ENCODE results near the gene GABRA4. TPM values are rescaled to one million over a fixed set of nuclear protein-coding genes. Genes with fewer than 3 reads are reported as not detected.

The GABRA4 gene
- 0.50 and 1.5 TPM in 2 replicates for total RNA-seq (2014; rRNA removed; shearing (Covaris generic))
- 0.61 and 1.9 TPM in 2 replicates for polyA plus RNA-seq (2016; fragmentation: Nextera tagmentation; extraction: Ambion mirVana)
- long read RNA-seq, full-length matches to known transcripts, result 1 of 1 reads
- long read RNA-seq, partial matches to known transcripts, result 0 of 1 reads
- long read RNA-seq, other reads (novel, unspliced or antisense), result 0 of 1 reads

DNA sequence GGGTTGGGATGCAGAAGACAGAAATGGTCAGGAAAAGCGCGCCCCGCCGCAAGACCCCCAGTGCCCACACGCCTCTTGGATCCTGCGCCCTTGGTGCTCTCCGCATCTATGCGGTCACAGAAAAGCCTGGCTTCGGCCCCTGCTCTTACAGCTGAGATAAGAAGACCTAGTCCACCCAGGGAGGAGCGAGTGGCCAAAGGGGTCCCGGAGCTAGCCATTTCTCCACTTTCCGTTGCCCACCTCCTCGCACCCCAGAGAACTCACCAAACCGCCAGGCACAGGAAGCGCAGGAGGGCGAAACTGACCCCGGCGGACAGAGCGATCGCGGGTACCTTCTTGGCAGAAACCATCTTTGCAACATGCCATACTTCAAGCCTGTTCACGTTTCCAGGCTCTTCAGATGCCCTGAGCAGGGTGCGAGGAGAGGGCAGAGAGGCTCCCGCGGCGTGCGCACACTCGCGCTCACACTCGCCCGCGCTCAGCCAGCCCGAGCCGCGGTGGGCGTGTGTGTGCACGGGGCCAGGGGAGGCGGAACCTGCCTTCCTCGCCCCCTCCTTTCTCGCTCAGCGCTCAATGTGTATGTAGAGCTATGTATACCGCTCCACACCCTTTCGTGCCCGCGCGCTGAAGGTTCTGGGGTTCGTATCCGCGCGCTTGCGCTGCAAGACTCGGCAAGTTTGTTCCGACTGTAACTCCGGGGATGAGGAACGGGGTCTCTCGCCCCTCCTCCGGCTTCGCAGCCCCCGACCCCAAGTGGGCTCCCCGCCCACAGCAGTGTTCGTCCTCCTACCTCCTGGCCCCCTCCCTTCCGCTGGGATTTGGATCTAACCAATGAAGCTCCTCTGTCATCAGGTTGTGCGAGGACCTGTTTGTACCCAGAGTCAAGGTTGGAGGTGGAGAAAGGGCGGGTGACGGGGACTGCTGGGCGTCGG lies at the start of gene GABRA4:
Gene GABRA4 (minus strand): TSS at position 507 of the 932 bp plus-strand sequence. CDS start 157 bp downstream, at position 350.
- Histone ChIP-seq H3F3A (replicated peaks; ENCODE audit: low read depth) (no peaks in the 10 kb centered on the region), H3K36me3 (ENCODE audit: insufficient read depth) (no peaks in the 10 kb centered on the region), H3K9me2 (ENCODE audit: insufficient read depth) (no peaks in the 10 kb centered on the region), H3K4me1 (ENCODE audit: insufficient read depth) (peaks cover 7% of the 10 kb centered on the region), H4K20me1 (replicated peaks; ENCODE audit: insufficient read depth) (no peaks in the 10 kb centered on the region), H3K4me2 (peak within 1 kb of the TSS; percentile 94), H2AFZ (peak within 1 kb of the TSS; percentile 100), H3K27ac (ENCODE audit: low read depth) (no peak within 1 kb of the TSS), H3K79me2 (replicated peaks; ENCODE audit: insufficient read depth) (no peaks in the 10 kb centered on the region), H3K27me3 (ENCODE audit: insufficient read depth) (peaks cover 66% of the 10 kb centered on the region), H3K4me3 (peak within 1 kb of the TSS; percentile 95)
- TF ChIP-seq NANOG (IDR thresholded peaks at IDR 0.05; ENCODE audit: borderline replicate concordance), result no peak
- peak; percentile 62 for TF ChIP-seq EZH2 (IDR thresholded peaks at IDR 0.05; ENCODE audit: low read depth, unreplicated experiment)
- TF ChIP-seq EZH2phosphoT487 (IDR thresholded peaks at IDR 0.05; ENCODE audit: unreplicated experiment), result peak; percentile 41
- Mint-ChIP-seq H3K36me3 (ENCODE audit: low read depth) (no peaks in the 10 kb centered on the region; the same call in 2 of the 3 replicates), H3K4me1 (peaks cover 14% of the 10 kb centered on the region), H3K27me3 (ENCODE audit: insufficient read depth, low read depth, poor library complexity) (peaks cover 45% of the 10 kb centered on the region), H3K4me3 (peak within 1 kb of the TSS; percentile 87), H3K27ac (no peak within 1 kb of the TSS), H3K9me3 (no peaks in the 10 kb centered on the region)
- ATAC-seq (peak; percentile 91), DNase-seq (ENCODE audit: low spot score) (peak; percentile 67)

DNA sequence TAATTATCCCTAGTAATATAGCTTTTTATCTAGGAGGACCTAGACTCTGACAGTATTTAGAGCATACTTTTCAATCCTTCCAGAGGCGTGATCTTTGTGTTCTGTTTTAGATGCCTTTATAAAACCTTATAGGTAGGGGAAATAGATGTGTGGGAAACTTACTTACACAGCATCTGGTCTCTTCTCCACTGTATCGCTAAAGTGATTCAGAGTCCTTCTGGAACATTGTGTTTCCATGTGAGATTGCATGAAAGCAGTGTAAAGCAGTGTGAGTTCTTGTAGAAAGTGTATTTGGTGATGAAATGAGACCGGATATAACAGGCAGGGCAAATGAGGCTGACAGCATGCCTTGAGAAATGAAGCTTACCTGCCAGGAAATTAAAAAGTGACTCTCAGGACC lies 47.4 kb upstream of the GABRA4 start:
- Mint-ChIP-seq H3K9me3 (no peaks in the 10 kb centered on the region), H3K27me3 (ENCODE audit: insufficient read depth, low read depth, poor library complexity) (no peaks in the 10 kb centered on the region), H3K27ac (no peak overlapping the region), H3K4me3 (no peak overlapping the region), H3K36me3 (ENCODE audit: low read depth) (no peaks in the 10 kb centered on the region), H3K4me1 (0 out of 3 replicates have a peak, but pooled peaks cover 2% of the 10 kb centered on the region)
- no peak overlapping the region for H3K27ac ChIP-seq (ENCODE audit: low read depth)
- H3K4me2 ChIP-seq, result no peak overlapping the region
- H3K9me2 ChIP-seq (ENCODE audit: insufficient read depth), result no peaks in the 10 kb centered on the region
- H3K4me3 ChIP-seq, result no peak overlapping the region
- H3K36me3 ChIP-seq (ENCODE audit: insufficient read depth), result no peaks in the 10 kb centered on the region
- no peak for DNase-seq (ENCODE audit: low spot score)
- H3F3A ChIP-seq (replicated peaks; ENCODE audit: low read depth), result no peaks in the 10 kb centered on the region
- H3K79me2 ChIP-seq (replicated peaks; ENCODE audit: insufficient read depth), result no peaks in the 10 kb centered on the region
- TF ChIP-seq POLR2AphosphoS5 (IDR thresholded peaks at IDR 0.05; ENCODE audit: low read depth) (no peak), JUNB (IDR thresholded peaks at IDR 0.05; ENCODE audit: unreplicated experiment) (no peak)
- TF ChIP-seq, protein P1, sequence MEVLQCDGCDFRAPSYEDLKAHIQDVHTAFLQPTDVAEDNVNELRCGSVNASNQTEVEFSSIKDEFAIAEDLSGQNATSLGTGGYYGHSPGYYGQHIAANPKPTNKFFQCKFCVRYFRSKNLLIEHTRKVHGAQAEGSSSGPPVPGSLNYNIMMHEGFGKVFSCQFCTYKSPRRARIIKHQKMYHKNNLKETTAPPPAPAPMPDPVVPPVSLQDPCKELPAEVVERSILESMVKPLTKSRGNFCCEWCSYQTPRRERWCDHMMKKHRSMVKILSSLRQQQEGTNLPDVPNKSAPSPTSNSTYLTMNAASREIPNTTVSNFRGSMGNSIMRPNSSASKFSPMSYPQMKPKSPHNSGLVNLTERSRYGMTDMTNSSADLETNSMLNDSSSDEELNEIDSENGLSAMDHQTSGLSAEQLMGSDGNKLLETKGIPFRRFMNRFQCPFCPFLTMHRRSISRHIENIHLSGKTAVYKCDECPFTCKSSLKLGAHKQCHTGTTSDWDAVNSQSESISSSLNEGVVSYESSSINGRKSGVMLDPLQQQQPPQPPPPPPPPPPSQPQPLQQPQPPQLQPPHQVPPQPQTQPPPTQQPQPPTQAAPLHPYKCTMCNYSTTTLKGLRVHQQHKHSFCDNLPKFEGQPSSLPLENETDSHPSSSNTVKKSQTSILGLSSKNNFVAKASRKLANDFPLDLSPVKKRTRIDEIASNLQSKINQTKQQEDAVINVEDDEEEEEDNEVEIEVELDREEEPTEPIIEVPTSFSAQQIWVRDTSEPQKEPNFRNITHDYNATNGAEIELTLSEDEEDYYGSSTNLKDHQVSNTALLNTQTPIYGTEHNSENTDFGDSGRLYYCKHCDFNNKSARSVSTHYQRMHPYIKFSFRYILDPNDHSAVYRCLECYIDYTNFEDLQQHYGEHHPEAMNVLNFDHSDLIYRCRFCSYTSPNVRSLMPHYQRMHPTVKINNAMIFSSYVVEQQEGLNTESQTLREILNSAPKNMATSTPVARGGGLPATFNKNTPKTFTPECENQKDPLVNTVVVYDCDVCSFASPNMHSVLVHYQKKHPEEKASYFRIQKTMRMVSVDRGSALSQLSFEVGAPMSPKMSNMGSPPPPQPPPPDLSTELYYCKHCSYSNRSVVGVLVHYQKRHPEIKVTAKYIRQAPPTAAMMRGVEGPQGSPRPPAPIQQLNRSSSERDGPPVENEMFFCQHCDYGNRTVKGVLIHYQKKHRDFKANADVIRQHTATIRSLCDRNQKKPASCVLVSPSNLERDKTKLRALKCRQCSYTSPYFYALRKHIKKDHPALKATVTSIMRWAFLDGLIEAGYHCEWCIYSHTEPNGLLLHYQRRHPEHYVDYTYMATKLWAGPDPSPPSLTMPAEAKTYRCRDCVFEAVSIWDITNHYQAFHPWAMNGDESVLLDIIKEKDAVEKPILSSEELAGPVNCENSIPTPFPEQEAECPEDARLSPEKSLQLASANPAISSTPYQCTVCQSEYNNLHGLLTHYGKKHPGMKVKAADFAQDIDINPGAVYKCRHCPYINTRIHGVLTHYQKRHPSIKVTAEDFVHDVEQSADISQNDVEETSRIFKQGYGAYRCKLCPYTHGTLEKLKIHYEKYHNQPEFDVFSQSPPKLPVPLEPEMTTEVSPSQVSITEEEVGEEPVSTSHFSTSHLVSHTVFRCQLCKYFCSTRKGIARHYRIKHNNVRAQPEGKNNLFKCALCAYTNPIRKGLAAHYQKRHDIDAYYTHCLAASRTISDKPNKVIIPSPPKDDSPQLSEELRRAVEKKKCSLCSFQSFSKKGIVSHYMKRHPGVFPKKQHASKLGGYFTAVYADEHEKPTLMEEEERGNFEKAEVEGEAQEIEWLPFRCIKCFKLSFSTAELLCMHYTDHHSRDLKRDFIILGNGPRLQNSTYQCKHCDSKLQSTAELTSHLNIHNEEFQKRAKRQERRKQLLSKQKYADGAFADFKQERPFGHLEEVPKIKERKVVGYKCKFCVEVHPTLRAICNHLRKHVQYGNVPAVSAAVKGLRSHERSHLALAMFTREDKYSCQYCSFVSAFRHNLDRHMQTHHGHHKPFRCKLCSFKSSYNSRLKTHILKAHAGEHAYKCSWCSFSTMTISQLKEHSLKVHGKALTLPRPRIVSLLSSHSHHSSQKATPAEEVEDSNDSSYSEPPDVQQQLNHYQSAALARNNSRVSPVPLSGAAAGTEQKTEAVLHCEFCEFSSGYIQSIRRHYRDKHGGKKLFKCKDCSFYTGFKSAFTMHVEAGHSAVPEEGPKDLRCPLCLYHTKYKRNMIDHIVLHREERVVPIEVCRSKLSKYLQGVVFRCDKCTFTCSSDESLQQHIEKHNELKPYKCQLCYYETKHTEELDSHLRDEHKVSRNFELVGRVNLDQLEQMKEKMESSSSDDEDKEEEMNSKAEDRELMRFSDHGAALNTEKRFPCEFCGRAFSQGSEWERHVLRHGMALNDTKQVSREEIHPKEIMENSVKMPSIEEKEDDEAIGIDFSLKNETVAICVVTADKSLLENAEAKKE (CRISPR knock-in tag; IDR thresholded peaks at IDR 0.05), result no peak
- no peaks in the 10 kb centered on the region for H3K4me1 ChIP-seq (ENCODE audit: insufficient read depth)
- H4K20me1 ChIP-seq (replicated peaks; ENCODE audit: insufficient read depth), result no peaks in the 10 kb centered on the region
- no peaks in the 10 kb centered on the region for H3K27me3 ChIP-seq (ENCODE audit: insufficient read depth)
- no peak overlapping the region for H2AFZ ChIP-seq
- no peak for ATAC-seq
